ENCODE measurements around the gene AASS.

AASS gene

DNA sequence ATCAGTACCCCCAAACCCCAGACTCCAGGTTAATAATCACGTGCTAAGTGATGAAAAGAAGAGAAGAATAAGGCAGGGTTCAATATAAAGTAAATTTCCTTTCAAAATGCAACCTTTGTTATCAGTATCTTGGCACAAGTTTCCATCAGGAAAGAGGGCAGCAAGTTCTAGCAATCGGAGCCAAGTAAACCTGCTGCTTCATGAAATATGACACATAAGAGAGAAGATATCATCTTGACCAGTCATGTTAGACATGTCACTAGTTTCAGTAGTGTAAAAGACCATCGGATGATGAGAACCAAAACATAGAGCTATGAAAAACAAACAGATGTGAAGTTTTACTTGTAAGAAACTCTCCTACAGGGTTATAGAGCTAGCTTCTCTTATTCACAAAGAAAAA lies 44.0 kb downstream of the AASS start:
- TF ChIP-seq CTCF (IDR thresholded peaks at IDR 0.05): no peak

GRCh38 chr7:122095642-122096041 lies 48.4 kb downstream of the AASS start:
- TF ChIP-seq CTCF (IDR thresholded peaks at IDR 0.05): no peak

DNA sequence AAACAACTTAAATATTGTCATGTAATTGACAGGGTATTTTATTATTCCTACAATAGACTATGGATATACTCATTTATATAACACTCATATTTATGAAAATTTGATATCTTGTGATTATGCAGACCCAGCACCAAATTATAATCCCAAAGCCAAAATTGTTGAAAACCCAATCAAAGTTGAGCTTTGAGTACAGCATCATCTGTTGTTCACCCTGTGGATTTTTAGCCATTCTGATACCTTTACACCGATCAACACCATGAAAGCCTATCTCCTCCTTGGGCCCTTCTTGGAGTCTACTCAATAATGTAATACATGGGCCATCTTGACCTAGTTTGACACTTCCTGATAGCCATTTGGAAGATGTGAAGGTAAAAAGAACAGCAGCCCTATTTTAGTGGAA lies 49.5 kb downstream of the AASS start:
- no peak for TF ChIP-seq CTCF (IDR thresholded peaks at IDR 0.05)

DNA sequence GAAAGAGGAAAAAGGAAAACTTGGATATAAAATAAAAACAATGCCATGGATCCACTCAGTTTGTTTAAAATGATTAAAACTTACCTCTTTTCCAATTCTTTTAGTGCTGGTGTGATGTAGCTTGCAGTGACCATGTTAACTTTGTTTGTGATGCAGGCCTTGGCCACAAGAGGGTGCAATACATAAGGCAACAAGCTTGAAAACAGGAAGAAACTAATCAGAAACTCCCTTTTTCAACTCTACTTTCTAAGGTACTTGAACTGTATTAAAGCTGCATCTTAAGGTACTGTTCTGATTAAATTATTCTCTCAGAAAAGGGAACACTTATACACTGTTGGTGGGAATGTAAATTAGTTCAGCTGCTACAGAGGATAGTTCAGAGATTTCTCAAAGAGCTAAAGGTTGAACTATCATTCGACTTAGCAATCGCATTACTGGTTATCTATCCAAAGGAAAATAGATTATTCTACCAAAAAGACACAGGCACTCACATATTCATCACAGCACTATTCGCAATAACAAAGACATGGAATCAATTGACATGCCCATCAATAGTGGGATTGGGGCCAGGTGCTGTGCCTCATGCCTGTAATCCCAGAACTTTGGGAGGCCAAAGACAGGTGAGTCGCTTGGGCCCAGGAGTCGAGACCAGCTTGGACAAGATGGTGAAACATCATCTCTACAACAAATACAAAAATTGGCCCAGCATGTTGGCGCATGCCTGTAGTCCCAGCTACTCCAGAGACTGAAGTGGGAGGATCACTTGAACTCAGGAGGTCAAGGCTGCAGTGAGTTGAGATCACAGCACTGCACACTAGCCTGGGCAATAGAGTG lies 50.9 kb downstream of the AASS start:
- peak; percentile 87 for TF ChIP-seq CTCF (IDR thresholded peaks at IDR 0.05)

GRCh38 chr7:122082670-122083069 lies 61.4 kb downstream of the AASS start:
- no peak for TF ChIP-seq CTCF (IDR thresholded peaks at IDR 0.05)

GRCh38 chr7:122082160-122082559 lies 61.9 kb downstream of the AASS start:
- no peak for TF ChIP-seq CTCF (IDR thresholded peaks at IDR 0.05)

GRCh38 chr7:122073635-122074034 lies 70.4 kb downstream of the AASS start:
- no peak for TF ChIP-seq CTCF (IDR thresholded peaks at IDR 0.05)

All from LNCAP (cell line).